ENCODE data around the gene ACTR8. TPM values are rescaled to one million over a fixed set of nuclear protein-coding genes. Genes with fewer than 3 reads are reported as not detected.
A peak's percentile ranks its signal among the peaks of the same experiment; 100 is the strongest.

The ACTR8 gene
- total and polyA plus RNA-seq, 2 of the 4 experiments (the other 2 are of a cell fraction): 20.3 to 31.4 TPM

GRCh38 chr3:53880396-53881345 is 1.3 kb downstream of the ACTR8 start:
- peak overlapping the region; percentile 97 for H3K4me2 ChIP-seq (ENCODE audit: low read depth, low read length)
- H3K4me3 ChIP-seq (ENCODE audit: insufficient read depth, low read depth, low read length): peak overlapping the region; percentile 73
- H2BK120ac ChIP-seq (ENCODE audit: low read depth, low read length): no peak overlapping the region
- ATAC-seq (ENCODE audit: low read depth) (peak; percentile 9), DNase-seq (peak; percentile 42)
- peaks cover 6% of the 10 kb centered on the region; the same call in 1 of the 2 replicates for H3K9me1 ChIP-seq (ENCODE audit: insufficient read depth, low read length)
- no peaks in the 10 kb centered on the region for H3K9me3 ChIP-seq (ENCODE audit: control insufficient read depth, insufficient read depth, low read length)
- ChIA-PET CTCF (no interaction called here), POLR2A (ENCODE audit: unreplicated experiment) (interaction anchor here (0.7 kb wide), 1 partner anchor 13 kb away, joined by 3 read pairs; no protein-coding TSS in a partner anchor)
- peak overlapping the region; percentile 70 for H3K56ac ChIP-seq (ENCODE audit: extremely low read depth, insufficient read depth, low read length)
- BruUV-seq (replicated peaks): no TSS peak
- intact Hi-C loops (cut with micrococcal nuclease) (loop anchor here (5.0 to 10.0 kb wide), 2 partner anchors 536 to 583 kb away; partner anchors contain the start of gene DCP1A), in situ Hi-C loops (cut with MboI; ENCODE audit: low sequenced_read_pairs) (loop anchor here (25.0 kb wide), 1 partner anchor 593 kb away; no protein-coding TSS in a partner anchor), dilution Hi-C loops (cut with HindIII; ENCODE audit: low sequenced_read_pairs, unreplicated experiment) (no loop called here)
- peak overlapping the region; percentile 0; the same call in 1 of the 2 replicates for H4K91ac ChIP-seq (ENCODE audit: insufficient read depth, low read depth, low read length)
- no peaks in the 10 kb centered on the region for H3K27me3 ChIP-seq (ENCODE audit: control insufficient read depth, insufficient read depth, low read length)
- peak overlapping the region; percentile 58 for H3K4ac ChIP-seq (ENCODE audit: low read depth, low read length)
- no peak overlapping the region for H2BK20ac ChIP-seq (ENCODE audit: low read depth, low read length)
- H4K20me1 ChIP-seq (ENCODE audit: insufficient read depth, low read length): no peaks in the 10 kb centered on the region
- peak overlapping the region; percentile 45 for H3K14ac ChIP-seq (replicated peaks; ENCODE audit: low read depth, low read length)
- H3K79me1 ChIP-seq (ENCODE audit: low read depth in 1 of 2, low read length in 2 of 2): peaks cover 13 to 16% of the 10 kb centered on the region in 2 experiments
- peak overlapping the region; percentile 72 to 81; a peak in 3 of 4 replicates for H4K8ac ChIP-seq (ENCODE audit: low read depth in 2 of 2, low read length in 2 of 2)
- H2BK15ac ChIP-seq (ENCODE audit: low read depth, low read length): no peak overlapping the region
- H3K27ac ChIP-seq (ENCODE audit: insufficient read depth, low read length): peak overlapping the region; percentile 70
- peak overlapping the region; percentile 62; the same call in 1 of the 2 replicates for H2AK5ac ChIP-seq (ENCODE audit: low read depth, low read length)
- H3K23ac ChIP-seq (ENCODE audit: low read depth, low read length): peak overlapping the region; percentile 20
- H3K9ac ChIP-seq (ENCODE audit: low read depth, low read length): peak overlapping the region; percentile 82
- peak overlapping the region; percentile 37 for H2AK9ac ChIP-seq (replicated peaks; ENCODE audit: low read depth, low read length, poor library complexity)
- no peak overlapping the region for H3K18ac ChIP-seq (ENCODE audit: low read depth, low read length)
- peak overlapping the region; percentile 26 for H2BK5ac ChIP-seq (ENCODE audit: low read depth, low read length, poor library complexity, severe bottlenecking)
- 24% methylated on average over 4 of the region's 10 CpGs; no CpG with 5 or more reads in 1 of the 2 experiments for WGBS, 2 experiments (ENCODE audit: extremely low coverage in 2 of 2, insufficient read length in 1 of 2)
- H4K5ac ChIP-seq (ENCODE audit: low read depth, low read length): peak overlapping the region; percentile 24
- peaks cover 25% of the 10 kb centered on the region for H3K36me3 ChIP-seq (ENCODE audit: control insufficient read depth, insufficient read depth, low read length)
- peak overlapping the region; percentile 0 for H2AFZ ChIP-seq (replicated peaks; ENCODE audit: low read length, poor library complexity)
- peaks cover 8% of the 10 kb centered on the region for H3K4me1 ChIP-seq (ENCODE audit: control insufficient read depth, insufficient read depth, low read length)
- TF ChIP-seq RAD21 (IDR thresholded peaks at IDR 0.05; ENCODE audit: low read length) (no peak), CTCF (conservative IDR thresholded peaks at IDR 0.05; ENCODE audit: low read depth, low read length) (no peak), FOS (IDR thresholded peaks at IDR 0.05; ENCODE audit: low read depth, low read length) (no peak), ELK1 (IDR thresholded peaks at IDR 0.05; ENCODE audit: borderline replicate concordance, low read depth, low read length) (no peak), POLR2A (IDR thresholded peaks at IDR 0.05; ENCODE audit: low read depth, low read length) (no peak), NFE2L2 (IDR thresholded peaks at IDR 0.05; ENCODE audit: low read depth, low read length) (no peak), SMC3 (IDR thresholded peaks at IDR 0.05; ENCODE audit: low read depth, low read length) (no peak), USF2 (IDR thresholded peaks at IDR 0.05; ENCODE audit: low read depth, low read length) (no peak), MAZ (IDR thresholded peaks at IDR 0.05; ENCODE audit: borderline replicate concordance, low read depth, low read length) (no peak), MXI1 (IDR thresholded peaks at IDR 0.05; ENCODE audit: borderline replicate concordance, low read depth, low read length) (no peak), RFX5 (IDR thresholded peaks at IDR 0.05; ENCODE audit: low read depth, low read length) (no peak), BHLHE40 (IDR thresholded peaks at IDR 0.05; ENCODE audit: low read depth, low read length) (no peak), CEBPB (IDR thresholded peaks at IDR 0.05; ENCODE audit: low read depth, low read length) (no peak)
